ENCODE data around the gene GJB1.

The GJB1 gene

DNA sequence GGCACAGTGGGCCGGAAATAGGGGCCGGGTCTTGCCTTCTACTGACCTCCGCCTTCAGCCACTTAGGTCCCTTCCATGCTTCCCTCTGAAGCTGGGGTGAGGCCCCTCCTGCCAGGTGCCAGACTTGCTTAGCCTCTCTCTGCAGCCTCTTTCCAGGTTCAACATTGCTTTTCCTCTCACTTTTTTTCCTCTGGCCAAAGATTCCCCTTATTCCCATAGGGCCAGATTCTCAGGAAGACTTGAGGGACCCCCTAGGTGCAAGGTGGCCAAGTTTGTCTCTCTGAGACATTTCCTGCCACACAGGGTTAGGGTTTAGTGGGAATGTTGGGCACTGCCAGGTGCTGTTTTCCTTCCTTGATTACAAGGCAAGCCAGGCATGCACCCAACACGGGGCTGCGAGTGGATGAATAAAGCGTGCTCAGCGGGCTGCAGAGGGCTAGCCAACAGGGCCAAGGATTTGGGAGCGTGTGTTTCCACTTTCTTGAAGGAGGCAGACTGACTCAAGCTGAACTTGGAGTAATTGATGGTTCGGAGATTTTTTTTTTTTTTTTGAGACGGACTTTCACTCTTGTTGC lies 7.6 kb upstream of the GJB1 start:
- DNase-seq, result no peak

DNA sequence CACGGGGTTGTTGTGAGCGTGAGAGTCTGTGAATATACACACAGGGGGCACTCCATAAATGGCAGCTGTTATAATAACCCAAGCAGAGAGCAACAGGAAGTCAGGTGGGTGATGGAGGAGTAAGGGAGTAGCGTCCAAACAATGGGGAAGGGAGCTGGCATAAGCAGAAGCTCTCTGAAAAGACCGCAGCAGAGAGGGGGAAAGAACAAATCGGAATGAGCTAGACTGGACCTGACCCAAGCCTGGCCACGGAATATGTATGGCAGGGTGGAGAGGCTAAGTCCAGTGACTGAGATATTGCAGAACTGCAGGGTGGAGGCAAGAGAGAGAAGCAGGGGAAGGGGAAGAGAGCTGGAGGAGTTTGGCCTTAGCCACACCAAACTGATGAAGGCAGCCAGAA lies 6.5 kb upstream of the GJB1 start:
- no peak for DNase-seq

GRCh38 chrX:71217298-71217697 lies 5.7 kb upstream of the GJB1 start:
- no peak for DNase-seq

DNA sequence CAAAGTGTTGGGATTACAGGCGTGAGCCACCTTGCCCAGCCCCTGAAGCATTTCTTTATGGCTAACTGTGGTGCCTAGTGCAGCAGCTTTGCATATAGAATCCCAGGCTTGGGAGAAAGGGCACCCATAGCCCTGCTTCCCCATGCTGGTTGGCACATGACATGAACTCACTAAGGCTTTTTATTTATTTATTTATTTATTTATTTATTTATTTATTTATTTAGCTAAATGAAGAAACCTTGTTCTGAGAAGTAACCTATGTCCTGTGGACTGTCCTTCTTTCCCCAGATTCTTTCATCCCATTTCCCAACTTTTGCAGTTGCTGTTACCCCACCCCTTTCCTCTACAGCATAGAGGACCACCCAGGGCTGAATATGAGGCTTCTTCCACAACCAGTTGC lies 1.9 kb upstream of the GJB1 start:
- no peak for DNase-seq

- no peak for DNase-seq
Measured at GRCh38 chrX:71224098-71224708, 1.2 kb downstream of the GJB1 start.

- no peak for DNase-seq
Measured at GRCh38 chrX:71225009-71225408, 2.0 kb downstream of the GJB1 start.

DNA sequence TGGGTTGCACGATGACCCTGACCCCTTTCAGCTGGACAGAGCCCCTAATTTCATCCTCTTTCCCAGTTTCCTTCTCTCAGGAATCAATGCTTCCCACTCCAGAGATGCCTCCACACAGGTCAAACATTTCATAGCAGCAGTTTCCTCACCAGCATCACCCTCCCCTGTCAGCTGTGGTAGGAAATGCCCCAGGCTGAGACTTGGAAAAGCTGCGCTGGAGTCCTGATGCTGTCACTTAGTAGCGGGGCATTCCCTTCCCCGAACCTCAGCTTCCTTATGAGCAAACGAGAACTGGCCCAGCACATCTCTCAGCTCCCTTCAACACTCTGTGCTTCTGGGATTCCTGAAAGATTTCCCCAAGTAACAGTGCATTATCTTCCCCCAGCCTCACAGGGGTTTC lies 2.7 kb downstream of the GJB1 start:
- DNase-seq, result no peak

- DNase-seq, result no peak
Measured at GRCh38 chrX:71227370-71228062, 4.5 kb downstream of the GJB1 start.

DNA sequence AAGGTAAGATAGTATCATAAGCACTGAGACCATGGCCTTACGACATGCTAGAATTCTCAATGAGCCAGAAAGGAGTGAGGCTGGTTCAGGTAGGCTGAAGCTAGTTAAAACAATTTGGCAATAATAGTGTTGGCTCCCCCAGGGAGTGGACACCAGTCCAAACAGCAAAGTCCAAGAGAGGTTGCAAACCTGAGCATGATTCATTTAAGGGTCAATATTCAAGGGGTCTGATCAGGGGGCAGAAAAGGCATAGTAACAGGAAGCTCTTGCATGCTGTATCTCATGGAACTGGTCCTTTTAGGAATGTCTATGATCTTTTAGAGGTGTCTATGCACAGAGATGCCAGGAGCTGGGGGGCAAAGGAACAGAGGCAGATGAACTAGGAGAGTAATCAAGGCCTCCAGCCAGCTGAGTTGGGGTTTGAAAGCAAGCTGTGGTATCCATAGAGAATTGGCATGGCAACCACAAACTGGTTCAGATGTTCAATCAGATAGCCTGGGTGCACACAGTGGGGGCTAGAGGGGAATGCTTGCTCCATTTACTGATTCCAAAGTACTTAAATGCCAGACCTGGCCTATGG lies 5.1 kb downstream of the GJB1 start:
- no peak for DNase-seq

- no peak for DNase-seq
Measured at GRCh38 chrX:71235482-71235881, 12.5 kb downstream of the GJB1 start.

- DNase-seq, result no peak
Measured at GRCh38 chrX:71236836-71237235, 13.8 kb downstream of the GJB1 start.

GRCh38 chrX:71239781-71240180 lies 16.8 kb downstream of the GJB1 start:
- DNase-seq, result no peak

DNA sequence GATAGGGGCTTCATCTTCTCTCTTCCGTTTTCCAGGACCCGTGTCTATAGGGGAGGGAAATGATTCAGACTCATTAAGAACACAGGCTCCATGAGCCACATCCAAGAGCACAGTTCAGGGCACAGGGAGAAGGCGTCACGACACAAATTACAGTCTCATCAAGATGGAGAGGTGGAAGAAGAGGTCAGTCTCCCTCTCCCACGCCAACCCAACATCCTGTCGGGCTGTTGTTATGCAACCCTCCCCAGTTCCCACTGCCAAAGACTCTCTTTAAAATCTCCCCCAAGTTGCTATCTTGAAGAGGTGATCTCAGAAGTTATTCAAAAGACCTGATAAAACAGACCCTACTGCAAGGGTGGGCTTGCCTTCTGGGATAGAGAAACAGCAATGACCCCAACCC lies 18.3 kb downstream of the GJB1 start:
- no peak for DNase-seq

GRCh38 chrX:71244359-71245128 lies 21.5 kb downstream of the GJB1 start:
- DNase-seq, result no peak

- DNase-seq, result no peak
Measured at GRCh38 chrX:71245159-71245558, 22.1 kb downstream of the GJB1 start.

GRCh38 chrX:71250841-71251240 lies 27.8 kb downstream of the GJB1 start:
- no peak for DNase-seq

GRCh38 chrX:71251466-71251973 lies 28.5 kb downstream of the GJB1 start:
- DNase-seq, result no peak

- DNase-seq, result no peak
Measured at GRCh38 chrX:71252221-71252620, 29.2 kb downstream of the GJB1 start.

DNA sequence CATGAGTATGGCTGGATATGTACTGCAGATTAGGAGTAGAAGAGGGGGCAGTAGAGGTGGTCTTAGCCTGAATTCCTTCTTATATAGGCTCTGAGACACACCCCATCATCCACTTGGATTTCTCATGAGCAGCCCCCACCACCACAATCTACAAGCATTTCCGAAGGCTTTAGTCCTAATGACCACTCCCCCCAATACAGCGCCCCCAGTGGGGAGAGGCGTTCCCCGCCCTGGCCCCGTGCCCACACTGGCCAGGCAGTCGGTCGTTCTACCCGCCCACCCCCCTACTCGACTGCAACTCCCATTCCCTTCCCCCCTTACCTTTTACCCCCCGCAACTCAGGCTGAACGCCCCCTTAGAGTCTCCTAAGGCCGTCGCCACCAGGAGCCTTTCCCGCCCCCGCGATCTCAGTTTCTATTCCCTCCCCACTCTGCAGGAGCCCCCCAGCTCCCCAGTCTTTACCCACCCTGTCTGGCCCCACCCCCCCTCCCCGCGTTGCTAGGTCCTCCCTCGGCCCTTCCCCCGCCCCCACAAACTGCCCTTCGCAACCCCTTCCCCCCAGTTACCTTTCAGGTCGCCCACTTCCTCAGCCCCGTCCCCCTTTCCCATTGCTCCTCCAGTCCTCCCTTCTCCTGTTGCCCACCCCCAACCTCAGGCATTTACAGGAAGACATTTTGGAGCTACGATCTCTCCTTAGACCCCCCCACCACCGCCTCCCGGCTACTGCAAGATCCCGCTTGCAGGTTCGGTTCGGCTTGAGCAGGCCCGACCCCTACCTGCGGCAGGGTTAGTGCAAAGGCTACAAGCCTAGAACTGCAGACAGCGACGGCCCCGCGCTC lies 30.4 kb downstream of the GJB1 start:
- no peak for DNase-seq

GRCh38 chrX:71254092-71254963 lies 31.3 kb downstream of the GJB1 start, which contains the start of gene ZMYM3:
TSS of gene ZMYM3 (minus strand) at chrX:71254140. CDS start at chrX:71253255, 885 bp downstream.
- DNase-seq, result peak; percentile 69 to 79

GRCh38 chrX:71256051-71256450 lies 33.0 kb downstream of the GJB1 start:
- no peak for DNase-seq

Data from hippocampal formation (tissue), 2 donors.